ENCODE measurements around the gene FPGS. TPM values are rescaled to one million over a fixed set of nuclear protein-coding genes. Genes with fewer than 3 reads are reported as not detected.

Gene FPGS
- total and polyA plus RNA-seq, 4 donors = 42.5 to 115 (median 93.6) TPM

GRCh38 chr9:127856094-127856728 is 53.5 kb downstream of the FPGS start:
- TF ChIP-seq, protein P1, sequence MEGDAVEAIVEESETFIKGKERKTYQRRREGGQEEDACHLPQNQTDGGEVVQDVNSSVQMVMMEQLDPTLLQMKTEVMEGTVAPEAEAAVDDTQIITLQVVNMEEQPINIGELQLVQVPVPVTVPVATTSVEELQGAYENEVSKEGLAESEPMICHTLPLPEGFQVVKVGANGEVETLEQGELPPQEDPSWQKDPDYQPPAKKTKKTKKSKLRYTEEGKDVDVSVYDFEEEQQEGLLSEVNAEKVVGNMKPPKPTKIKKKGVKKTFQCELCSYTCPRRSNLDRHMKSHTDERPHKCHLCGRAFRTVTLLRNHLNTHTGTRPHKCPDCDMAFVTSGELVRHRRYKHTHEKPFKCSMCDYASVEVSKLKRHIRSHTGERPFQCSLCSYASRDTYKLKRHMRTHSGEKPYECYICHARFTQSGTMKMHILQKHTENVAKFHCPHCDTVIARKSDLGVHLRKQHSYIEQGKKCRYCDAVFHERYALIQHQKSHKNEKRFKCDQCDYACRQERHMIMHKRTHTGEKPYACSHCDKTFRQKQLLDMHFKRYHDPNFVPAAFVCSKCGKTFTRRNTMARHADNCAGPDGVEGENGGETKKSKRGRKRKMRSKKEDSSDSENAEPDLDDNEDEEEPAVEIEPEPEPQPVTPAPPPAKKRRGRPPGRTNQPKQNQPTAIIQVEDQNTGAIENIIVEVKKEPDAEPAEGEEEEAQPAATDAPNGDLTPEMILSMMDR (IDR thresholded peaks at IDR 0.05; ENCODE audit: control extremely low read depth, extremely low read depth) = no peak
- no peak for ATAC-seq (ENCODE audit: insufficient read depth, low FRiP score)
- H3K27ac ChIP-seq (ENCODE audit: low read depth in 1 of 2, low read length in 1 of 2) = peak overlapping the region in 1 of 2 donors; percentile 48
- no peaks in the 10 kb centered on the region for H3K9me3 ChIP-seq (ENCODE audit: control insufficient read depth in 4 of 4, insufficient read depth in 3 of 4, low read length in 3 of 4)
- H3K27me3 ChIP-seq (ENCODE audit: control insufficient read depth in 3 of 3, insufficient read depth in 3 of 3, low read length in 2 of 3) = no peaks in the 10 kb centered on the region
- H3K9ac ChIP-seq (ENCODE audit: insufficient read depth in 1 of 2, low read length in 2 of 2) = no peak overlapping the region
- peaks cover 0 to 37% (median 14%) of the 10 kb centered on the region in 5 donors for H3K4me1 ChIP-seq (ENCODE audit: control insufficient read depth in 5 of 5, insufficient read depth in 5 of 5, low read length in 5 of 5)
- H3K36me3 ChIP-seq (ENCODE audit: control insufficient read depth in 4 of 4, insufficient read depth in 4 of 4, low read length in 4 of 4) = no peaks in the 10 kb centered on the region
- no peak for DNase-seq
- WGBS, 2 donors = 56 to 72% methylated on average over 11 of the region's 11 CpGs
- no peak overlapping the region for H3K4me3 ChIP-seq

- peak overlapping the region; percentile 25 to 73 for H3K27ac ChIP-seq (ENCODE audit: low read depth in 1 of 2, low read length in 1 of 2)
- ATAC-seq (ENCODE audit: insufficient read depth, low FRiP score) = no peak
- DNase-seq = no peak
- H3K9me3 ChIP-seq (ENCODE audit: control insufficient read depth in 4 of 4, insufficient read depth in 3 of 4, low read length in 3 of 4) = no peaks in the 10 kb centered on the region
- TF ChIP-seq, protein P1 (IDR thresholded peaks at IDR 0.05; ENCODE audit: control extremely low read depth, extremely low read depth) = no peak
- H3K9ac ChIP-seq (ENCODE audit: insufficient read depth in 1 of 2, low read length in 2 of 2) = no peak overlapping the region
- 86 to 88% methylated on average over 8 of the region's 8 CpGs for WGBS, 2 donors
- H3K27me3 ChIP-seq (ENCODE audit: control insufficient read depth in 3 of 3, insufficient read depth in 3 of 3, low read length in 2 of 3) = no peaks in the 10 kb centered on the region
- H3K36me3 ChIP-seq (ENCODE audit: control insufficient read depth in 4 of 4, insufficient read depth in 4 of 4, low read length in 4 of 4) = no peaks in the 10 kb centered on the region
- H3K4me1 ChIP-seq (ENCODE audit: control insufficient read depth in 5 of 5, insufficient read depth in 5 of 5, low read length in 5 of 5) = peaks cover 4 to 41% (median 15%) of the 10 kb centered on the region in 5 donors
- no peak overlapping the region for H3K4me3 ChIP-seq
These were observed 54.0 kb downstream of the FPGS start for GRCh38 chr9:127856729-127857116.

- Histone ChIP-seq H3K27ac (ENCODE audit: low read depth in 1 of 2, low read length in 1 of 2) (peak overlapping the region; percentile 25 to 73), H3K9me3 (ENCODE audit: control insufficient read depth in 4 of 4, insufficient read depth in 3 of 4, low read length in 3 of 4) (no peaks in the 10 kb centered on the region), H3K4me1 (ENCODE audit: control insufficient read depth in 5 of 5, insufficient read depth in 5 of 5, low read length in 5 of 5) (peaks cover 3 to 45% (median 20%) of the 10 kb centered on the region in 5 donors), H3K9ac (ENCODE audit: insufficient read depth in 1 of 2, low read length in 2 of 2) (no peak overlapping the region), H3K27me3 (ENCODE audit: control insufficient read depth in 3 of 3, insufficient read depth in 3 of 3, low read length in 2 of 3) (no peaks in the 10 kb centered on the region), H3K36me3 (ENCODE audit: control insufficient read depth in 4 of 4, insufficient read depth in 4 of 4, low read length in 4 of 4) (no peaks in the 10 kb centered on the region), H3K4me3 (no peak overlapping the region)
- ATAC-seq (ENCODE audit: insufficient read depth, low FRiP score) (no peak), DNase-seq (no peak)
- TF ChIP-seq, protein P1 (IDR thresholded peaks at IDR 0.05; ENCODE audit: control extremely low read depth, extremely low read depth) = no peak
- 46 to 55% methylated on average over 4 of the region's 4 CpGs for WGBS, 2 donors
These were observed 54.6 kb downstream of the FPGS start for GRCh38 chr9:127857278-127857677.

All from lung (tissue), 12 donors.